ENCODE data around the gene RASSF6.
"Not testable (repeated sequence)": the region's sequence is repeated elsewhere in the genome, so short reads cannot be mapped to it uniquely, and the experiment has no call there.

RASSF6 gene

DNA sequence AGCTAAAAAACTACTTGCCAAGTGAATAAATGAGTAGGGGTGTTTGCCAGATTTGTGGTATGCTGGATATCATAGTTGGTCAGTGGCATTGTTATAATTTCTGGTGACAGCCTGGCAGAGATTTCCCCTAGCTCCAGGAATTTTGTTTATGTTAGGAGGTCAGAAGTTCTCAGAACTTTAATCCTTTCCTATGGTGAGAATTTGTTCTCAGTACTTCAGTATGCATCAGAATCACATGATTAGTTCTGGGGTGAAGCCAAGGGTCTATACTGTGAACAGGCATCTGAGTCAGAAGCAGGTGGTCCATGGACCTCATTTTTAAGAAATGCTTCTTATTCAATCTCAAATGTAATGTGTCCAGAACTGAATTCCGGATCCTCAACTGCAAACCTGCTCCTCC lies 10.5 kb downstream of the RASSF6 start:
- DNase-seq = no peak

DNA sequence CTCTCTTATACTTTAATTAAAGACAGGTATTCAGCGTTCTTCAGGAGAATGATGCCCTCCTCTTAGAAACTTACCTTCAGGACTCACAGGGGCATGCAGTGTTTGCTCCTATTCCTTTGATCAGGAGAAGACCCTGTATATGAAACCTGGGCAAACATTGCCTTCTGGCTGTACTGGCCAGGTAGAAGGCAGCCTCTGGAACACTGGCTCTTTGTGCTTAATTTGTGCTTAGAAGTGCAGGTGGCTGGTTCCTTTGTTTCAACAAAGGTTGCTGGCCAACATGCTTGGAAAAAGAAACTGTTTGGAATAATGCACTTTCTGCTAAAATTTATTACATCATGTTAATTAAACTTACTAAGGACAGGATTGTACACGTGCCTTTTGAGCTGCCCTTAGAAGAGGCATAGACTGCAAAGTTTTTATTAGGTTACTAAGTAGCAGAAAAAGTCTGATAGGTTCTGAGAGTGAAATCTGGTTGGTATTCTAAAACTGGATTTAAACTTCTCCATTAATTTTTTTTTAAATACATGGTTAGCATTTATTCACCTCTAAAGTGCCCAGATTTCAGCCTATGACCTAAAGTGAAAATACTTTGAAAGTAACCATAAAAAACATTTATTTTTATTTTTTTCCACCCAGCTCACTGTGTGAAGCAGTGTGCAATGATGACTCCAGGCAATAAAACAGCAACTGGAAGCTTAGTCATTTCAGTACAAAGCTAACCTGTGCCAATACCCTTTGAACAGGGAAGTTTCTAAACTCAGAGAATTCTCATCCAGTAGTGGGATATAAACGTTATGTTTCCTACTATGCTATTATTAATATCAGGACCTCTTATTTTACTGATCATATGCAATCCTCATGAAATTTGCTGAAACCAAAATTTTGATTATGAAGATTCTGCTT lies 11.3 kb downstream of the RASSF6 start:
- no peak for DNase-seq

DNA sequence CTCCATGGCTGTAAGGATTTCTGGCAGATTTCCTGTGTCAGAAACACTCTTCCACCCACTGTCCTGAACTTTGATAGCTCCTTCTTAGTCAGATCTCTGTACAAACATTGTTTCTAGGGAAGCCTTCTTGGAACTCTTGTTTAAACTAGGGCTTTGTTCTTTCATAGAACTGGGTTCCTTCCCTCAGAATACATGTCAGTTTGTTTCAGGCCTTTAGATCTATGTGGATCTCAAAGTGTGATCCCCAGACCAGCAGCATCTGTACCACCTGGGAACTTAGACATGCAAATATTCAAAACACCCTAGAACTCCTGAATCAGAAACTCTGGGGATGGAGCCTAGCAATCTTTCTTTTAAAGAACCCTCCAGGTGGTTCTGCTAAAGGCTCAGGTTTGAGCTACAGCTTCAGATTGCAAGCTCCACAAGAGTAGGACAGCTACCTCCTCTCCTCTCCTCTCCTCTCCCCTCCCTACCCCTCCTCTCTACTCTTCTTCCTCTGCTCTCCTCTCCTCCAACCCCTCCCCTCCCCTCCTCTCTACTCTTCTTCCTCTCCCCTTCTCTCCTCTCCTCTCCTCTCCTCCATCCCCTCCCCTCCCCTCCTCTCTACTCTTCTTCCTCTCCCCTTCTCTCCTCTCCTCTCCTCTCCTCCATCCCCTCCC lies 12.7 kb downstream of the RASSF6 start:
- no peak for DNase-seq

DNA sequence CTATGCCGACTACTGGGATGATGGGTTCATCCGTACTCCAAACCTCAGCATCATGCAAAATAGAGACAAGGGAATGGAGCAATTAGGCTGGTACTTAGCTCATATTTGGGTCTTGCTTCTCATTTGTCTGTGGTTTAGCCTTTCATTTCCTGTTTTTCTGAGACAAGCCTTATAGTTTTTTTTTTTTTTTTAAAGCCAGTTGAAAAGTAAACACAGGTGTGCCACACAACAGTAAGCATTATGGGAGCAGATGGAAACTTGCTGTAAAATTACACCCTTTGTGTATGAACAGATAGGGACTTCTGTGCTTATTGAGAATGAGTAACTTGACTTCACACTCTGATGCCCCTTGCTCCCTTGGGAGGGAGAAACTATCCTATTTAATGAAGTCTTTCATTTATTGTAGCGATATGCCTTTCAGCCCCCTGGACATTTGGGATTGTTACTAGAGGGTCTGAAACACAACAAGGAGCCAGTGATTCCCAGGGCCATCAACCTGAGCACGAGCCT lies 13.7 kb downstream of the RASSF6 start:
- no peak for DNase-seq

DNA sequence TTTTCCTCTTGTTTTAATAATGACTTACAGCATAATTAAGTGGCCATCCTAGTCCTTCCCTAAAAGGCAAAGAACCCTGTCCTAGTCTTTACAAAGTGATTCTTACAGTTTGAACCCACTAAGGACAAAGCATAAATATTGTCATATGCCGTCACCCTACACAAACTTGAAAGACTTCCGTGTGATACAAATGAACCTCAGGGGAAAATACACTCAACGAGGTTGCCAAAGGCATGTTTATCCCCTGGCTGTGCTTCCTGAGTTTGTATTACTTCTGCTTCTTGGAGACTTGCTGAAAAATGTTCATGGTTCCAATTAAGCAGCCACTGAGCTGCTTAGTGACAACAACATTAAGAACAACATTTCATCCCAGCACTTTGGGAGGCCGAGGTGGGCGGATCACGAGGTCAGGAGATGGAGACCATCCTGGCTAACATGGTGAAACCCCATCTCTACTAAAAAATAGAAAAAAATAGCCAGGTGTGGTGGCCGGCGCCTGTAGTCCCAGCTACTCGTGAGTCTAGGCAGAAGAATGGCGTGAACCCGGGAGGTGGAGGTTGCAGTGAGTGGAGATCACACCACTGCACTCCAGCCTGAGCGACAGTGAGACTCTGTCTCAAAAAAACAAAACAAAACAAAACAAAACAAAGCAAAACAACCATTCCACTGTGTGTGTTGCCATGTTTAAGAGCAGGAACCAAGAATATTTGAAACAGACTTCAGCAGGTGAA lies 16.2 kb downstream of the RASSF6 start:
- DNase-seq = no peak

DNA sequence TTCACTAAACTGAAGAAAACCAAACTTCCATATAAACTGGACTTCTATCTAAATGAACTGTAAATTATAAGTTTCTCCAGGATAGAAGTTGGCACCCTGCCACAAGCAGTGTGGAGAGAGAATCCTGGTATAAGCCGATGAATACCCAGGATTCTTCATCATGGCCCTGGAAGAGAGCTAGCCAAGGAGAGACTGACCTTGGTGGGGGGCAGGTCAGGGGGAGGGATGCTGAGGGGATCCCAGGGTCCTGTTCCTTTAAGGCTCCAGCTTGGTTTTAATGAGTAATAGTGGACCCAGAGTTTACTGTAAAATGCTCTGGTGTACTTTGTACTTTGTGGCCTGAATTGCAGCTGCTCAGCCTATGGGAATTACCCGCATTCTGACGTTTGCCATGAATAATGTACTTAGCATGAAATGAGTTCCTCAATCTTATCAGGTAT lies 16.9 kb downstream of the RASSF6 start:
- DNase-seq = no peak

DNA sequence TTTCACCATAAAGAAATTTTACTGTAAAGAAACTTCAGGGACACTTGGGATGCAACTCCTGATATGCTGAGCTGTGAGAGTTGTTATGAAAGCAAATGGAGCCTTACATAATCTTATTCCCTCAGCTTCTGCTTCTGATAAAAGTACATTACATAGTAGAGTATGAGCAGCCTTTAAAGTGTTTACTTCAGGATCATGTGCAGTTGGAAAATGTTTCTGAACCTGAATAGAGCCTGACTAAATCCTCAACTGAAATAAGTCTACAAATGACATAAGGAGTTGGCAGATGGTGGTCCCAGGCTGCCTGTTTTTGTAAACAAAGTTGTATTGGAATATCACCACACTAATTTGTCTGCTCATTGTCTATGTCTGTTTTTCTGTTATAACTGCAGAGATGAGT lies 19.3 kb downstream of the RASSF6 start:
- no peak for DNase-seq

DNA sequence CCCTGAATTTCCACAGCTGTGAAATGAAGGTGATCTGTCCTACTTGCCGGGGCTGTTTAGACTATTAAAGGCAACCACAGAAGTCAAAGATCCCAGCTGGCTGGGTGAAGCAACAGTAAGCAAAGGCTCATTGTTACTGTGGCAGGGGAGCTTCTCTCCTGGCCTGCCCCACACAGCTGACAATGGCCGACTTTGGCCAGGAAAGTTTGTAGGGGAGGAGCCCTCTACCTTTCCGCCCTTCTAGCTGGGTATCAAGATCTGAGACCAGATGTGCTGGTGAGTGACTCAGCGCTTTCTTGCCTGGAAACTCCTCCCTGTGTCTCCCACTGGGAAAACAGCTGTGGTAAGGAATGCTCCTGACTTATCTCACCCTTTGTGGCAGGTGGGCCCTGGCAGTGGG lies 21.1 kb downstream of the RASSF6 start:
- no peak for DNase-seq

DNA sequence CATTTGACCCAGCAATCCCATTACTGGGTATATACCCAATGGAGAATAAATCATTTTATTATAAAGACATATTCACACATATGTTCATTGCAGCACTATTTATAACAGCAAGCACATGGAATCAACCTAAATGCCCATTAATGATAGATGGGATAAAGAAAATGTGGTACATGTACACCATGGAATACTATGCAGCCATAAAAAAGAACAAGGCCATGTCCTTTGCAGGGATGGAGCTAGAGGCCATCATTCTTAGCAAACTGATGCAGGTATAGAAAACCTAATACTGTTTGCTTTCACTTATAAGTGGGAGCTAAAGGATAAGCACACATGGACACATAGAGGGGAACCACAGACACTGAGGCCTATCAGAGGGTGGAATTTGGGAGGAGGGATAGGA lies 22.6 kb downstream of the RASSF6 start:
- DNase-seq = no peak

DNA sequence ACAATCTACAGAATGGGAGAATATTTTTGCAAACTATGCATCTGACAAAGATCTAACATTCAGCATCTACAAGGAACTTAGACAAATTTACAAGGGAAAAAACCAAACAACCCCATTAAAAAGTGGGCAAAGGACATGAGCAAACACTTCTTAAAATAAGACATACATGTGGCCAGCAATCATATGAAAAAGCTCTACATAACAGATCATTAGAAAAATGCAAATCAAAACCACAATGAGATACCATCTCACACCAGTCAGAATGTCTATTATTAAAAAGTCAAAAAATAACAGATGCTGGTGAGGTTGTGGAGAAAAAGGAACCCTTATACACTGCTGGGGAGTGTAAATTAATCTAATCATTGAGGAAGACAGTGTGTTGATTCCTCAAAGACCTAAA lies 23.1 kb downstream of the RASSF6 start:
- not testable (repeated sequence) for DNase-seq

DNA sequence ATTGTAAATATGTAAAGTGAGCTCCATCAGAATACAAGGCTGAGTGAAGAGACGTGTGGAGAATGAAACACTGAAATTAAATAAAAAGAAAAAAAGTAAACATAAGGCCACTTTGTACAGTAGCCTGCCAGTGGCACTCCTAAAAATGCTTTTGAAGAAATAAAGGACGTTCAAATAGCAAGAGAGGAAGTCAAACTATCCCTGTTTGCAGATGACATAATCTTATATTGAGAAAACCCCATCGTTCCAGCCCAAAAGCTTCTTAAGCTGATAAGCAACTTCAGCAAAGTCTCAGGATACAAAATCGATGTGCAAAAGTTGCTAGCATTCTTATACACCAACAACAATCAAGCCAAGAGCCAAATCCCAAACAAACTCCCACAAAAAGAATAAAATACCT lies 24.2 kb downstream of the RASSF6 start:
- DNase-seq = no peak

DNA sequence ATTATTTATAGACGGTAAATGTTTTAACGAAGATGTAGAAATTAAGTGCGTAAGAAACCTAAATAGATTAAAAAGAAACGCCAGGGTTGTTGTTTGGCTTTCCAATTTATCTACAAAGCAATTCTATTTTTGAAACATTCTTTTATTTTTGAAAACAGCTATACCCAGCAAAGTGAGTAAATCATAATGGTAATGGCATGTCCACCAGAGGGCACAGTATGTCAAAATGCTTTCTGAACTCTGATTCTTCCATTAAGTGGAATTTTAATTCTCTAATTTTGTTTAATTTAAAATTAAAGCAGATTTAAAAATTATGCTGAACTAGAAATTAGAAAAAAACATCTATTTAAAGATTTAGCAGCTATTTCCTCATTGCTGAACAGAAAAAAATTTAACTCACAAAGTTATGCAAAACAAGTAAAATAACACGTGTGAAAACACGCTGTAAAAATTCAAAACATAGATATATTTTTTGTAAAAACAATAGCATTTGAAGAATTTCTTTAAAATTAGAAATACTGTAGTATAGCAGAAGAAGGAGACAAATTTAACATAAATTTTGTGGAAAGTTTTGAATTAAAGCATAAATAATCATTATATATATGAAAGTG lies 26.5 kb downstream of the RASSF6 start:
- no peak for DNase-seq

DNA sequence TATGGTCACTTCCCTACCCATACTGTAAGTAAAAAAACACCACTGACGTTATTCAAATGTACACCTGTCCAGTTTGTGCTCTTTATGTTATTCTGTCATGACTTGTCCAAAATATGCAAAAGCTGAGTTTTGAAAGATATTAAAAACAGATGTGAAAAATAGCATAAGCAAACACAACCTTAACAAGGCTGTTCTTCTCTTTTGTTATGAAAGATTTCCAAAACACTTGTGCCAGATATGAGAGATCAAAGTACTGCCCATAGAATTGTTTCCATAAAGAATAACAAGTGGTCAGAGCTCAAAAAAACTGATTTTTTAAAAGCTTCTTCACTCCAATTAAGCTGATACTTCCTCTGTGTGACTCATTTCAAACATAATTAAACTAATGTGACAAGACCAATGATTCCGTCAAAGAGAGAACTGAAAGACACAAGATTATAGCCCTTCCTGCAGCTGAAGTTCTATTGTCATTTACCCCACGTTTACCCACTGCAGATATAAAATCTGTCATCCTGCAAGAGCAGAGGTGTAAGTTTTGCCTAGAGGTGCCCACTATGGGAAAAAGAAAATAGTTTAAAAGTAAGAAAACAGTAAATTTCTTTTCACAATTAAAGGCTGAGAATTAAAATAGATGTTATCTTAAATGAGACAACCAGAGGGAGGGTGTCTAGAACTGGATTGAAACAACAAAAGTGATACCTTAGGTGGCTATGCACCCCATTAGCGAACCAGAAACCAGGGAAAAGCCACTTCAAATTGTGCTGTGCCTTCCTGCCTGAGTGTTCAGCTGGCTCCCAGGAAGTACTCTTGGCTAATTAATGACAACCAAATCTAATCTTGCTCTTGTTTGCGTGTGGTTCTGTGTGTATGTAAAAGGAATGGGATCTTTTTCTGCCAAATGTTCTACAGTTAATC lies 30.1 kb downstream of the RASSF6 start:
- no peak for DNase-seq

DNA sequence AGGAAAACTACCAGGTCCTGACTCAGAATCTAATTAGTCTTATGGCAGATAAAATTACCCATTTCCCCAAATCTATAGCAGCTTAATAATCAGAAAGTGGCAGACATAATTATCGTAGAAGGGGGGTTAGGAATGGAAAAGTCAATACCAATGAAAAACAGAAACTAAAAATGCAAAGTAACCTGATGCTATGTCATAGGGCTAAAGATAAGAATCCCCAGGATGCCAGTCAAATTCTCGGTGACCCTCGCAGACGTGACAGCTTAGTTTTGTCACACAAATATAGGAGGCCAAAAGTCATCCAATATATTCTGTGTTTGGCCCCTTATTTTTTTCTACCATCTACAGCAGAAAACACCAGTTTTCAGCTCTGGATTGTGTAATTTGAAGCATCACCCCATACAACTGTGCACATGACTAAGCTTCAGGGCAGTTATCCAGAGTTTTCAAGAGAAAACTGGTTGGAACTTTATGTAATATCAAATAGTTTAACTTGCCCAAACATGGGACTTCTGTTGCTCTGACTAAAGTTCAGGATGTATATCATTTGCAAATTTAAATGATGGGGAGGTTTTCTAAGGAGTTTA lies 30.9 kb downstream of the RASSF6 start:
- no peak for DNase-seq

DNA sequence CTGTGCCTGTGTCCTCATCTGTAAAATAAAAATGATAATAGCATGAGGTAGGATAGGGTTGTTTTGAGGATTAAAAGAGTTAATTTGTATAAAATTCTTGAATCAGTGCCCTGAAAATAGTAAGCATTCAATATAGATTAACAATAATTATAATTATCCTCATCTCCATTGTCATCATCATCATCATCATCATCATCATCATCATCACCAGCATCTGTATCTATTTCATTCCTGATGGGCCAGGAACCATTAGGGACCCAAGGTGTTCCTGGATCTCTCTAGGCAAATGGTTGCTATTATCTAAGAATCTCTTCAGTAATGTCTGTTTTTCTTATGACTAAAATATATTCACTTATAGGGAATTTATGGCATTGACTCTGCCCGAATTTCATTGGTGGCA lies 31.6 kb downstream of the RASSF6 start:
- DNase-seq = no peak

DNA sequence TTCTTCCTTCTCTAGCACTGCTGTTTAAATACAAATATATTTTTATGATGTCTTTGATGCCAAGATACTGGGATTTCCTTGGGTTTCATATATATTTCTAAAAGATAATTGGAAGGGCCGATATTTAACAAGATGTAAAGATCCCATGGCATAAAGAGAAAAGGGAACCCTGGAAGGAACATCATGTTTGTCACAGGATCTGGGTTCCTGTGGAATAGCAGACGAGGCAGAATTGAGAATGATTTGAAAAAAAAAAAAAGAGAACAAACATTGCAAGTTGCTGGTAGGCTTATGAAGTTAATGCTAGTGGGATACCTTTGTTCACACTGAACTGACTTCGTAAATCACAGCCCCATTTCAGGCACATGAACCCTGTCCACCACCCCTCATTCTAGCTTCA lies 33.6 kb downstream of the RASSF6 start:
- no peak for DNase-seq

DNA sequence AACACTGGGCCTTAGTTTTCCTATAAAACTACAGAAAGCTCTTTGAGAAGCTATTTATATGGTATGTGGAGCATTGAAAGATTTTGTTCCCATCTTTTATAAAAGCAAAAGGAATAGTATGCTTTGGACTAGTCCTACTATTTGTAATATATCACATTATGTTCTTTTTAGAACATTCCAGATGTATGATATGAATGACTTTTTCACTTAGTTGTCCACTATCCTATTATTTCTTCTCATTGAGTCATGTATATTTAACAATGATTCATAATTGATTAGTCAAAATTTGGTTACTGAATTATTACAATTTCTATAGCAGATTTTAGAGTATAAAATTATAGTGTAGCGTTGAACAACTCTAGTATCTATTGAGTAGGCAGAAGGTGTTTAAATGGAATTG lies 34.2 kb downstream of the RASSF6 start:
- no peak for DNase-seq

DNA sequence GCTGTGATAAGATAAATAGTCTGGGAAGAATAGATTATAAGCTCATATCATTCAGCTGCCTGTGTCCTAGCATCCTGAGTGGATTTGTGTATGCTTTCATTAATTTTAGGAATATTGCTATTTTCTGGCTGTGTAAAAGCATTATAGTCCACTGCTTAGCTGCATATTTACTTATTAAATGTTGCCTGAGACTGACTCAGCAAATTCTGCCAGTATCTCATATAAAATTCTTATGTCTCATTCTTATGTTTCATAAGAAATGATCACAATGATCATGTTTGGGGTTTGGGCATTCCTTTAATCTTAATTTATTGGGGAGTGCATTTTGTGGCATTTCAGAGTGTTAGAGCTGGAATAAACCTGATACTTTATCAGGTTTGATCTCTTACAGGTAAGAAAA lies 34.9 kb downstream of the RASSF6 start:
- DNase-seq = no peak

DNA sequence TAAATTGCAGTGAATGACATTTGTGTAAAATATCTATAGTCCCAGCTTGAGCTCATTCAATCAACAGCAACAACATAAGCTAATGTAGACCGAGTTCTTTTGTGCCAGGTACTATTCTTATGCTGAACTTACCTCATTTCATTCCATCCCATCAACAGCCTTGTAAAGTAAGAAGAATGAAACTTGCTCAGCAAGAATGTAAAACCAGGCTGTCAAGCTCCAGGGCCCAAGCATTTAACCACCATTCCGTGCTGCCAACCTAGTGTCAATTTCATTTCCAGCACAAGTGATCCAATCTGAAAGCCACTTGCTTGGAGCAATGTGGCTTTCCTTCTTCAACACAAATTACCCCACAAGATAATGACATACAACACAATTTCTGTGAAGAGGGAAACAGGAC lies 36.6 kb downstream of the RASSF6 start:
- no peak for DNase-seq

DNA sequence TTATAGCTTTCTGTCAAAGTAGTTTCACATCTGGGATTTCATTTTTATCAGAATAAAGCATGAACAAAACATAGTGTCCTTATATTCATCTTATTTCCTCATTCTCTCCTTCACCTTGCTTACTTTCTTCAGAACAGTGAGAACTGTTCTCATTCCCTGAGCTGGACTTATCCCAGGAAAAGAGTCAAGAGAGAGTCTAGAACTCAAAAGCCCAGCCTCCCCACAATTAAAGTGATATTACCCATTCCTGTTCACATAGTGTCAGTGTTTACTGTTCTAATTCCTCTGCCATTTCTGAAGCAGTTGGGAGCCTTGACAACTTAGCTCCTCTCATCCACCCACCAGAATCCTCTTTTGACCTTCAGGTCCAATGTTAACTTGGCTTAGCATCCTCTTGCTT lies 42.9 kb downstream of the RASSF6 start:
- DNase-seq = no peak

DNA sequence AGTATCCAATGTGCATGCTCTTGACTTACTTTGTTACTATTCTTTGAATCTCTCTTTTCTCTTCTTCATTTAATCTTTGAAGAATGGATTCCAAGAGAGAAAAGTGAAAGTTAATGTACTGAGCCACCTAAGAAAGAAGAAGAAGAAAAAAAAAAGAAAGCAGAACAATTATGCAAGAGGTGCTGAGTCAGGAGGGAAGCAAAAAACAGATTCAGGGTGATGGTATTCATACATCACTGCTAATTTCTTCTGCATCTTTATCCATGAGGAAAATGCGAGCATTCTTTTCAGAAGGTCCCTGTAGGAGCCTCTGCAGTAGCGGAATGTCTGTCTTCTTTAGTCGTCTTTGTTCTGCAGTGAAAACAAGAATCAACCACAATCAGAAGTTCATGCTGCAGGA lies 43.9 kb downstream of the RASSF6 start:
- DNase-seq = no peak

DNA sequence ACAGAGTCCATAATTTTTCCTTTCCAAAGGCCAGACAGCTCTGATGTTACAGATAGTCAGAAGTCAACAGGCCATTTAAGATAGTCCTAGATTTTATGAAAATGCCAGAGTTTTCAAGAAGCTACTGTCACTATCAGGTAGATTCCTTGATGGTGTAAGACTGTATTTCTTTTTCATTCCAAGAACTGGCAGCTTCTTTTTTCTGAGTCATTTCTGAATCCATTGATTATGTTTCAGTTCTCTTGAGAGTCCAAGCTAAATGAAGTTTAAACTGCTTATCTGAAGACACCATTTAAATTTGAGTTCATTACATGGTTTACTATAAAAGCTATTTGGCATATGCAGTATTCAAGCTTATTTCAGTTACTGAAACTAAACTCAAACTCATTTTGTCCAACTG lies 44.6 kb downstream of the RASSF6 start:
- no peak for DNase-seq

All from activated naive CD4-positive, alpha-beta T cell (primary cell).